D721Med (cell line): ENCODE data around the gene ACVR1B.

ENCODE experiments used
- DNase-seq: peaks from one replicate; pipeline ENCODE4 v3.0.0; 2011; ENCODE audit warnings: low spot score; ENCODE audit not compliant: insufficient read length
- FAIRE-seq: peaks from 2 replicates; lab custom pipeline; 2011; peaks lifted over from hg19 to GRCh38; lab: Jason Lieb, UNC
- TF ChIP-seq, protein P1 (sequence below): IDR thresholded peaks from 2 replicates; pipeline ENCODE4 v1.5.1; 2012; ENCODE audit warnings: mild to moderate bottlenecking, control low read depth; ENCODE audit not compliant: insufficient read depth; ENCODE audit errors: missing control alignments

Gene ACVR1B

DNA sequence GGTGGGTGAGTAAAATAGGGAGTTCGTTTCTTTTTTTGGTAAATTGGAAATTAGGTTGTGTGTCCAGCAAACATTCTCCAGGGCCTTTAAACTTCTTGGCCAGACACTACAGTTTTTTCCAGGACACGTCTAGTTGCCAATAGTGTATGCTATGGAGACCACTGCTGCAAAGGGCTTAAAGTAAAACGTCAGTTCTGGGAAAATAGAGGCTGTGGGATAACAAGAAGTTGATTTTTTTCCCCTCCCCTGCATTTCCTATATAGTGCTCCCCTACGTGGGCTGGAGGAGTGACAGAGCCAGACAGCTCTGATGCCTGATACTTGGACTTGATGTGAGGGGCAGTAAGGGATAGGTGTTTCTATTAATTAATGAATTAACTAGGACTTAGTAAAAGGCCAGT, 2.4 kb downstream of the ACVR1B start:
- DNase-seq (no peak), FAIRE-seq (no peak)
- TF ChIP-seq, protein P1, sequence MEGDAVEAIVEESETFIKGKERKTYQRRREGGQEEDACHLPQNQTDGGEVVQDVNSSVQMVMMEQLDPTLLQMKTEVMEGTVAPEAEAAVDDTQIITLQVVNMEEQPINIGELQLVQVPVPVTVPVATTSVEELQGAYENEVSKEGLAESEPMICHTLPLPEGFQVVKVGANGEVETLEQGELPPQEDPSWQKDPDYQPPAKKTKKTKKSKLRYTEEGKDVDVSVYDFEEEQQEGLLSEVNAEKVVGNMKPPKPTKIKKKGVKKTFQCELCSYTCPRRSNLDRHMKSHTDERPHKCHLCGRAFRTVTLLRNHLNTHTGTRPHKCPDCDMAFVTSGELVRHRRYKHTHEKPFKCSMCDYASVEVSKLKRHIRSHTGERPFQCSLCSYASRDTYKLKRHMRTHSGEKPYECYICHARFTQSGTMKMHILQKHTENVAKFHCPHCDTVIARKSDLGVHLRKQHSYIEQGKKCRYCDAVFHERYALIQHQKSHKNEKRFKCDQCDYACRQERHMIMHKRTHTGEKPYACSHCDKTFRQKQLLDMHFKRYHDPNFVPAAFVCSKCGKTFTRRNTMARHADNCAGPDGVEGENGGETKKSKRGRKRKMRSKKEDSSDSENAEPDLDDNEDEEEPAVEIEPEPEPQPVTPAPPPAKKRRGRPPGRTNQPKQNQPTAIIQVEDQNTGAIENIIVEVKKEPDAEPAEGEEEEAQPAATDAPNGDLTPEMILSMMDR, result no peak

DNA sequence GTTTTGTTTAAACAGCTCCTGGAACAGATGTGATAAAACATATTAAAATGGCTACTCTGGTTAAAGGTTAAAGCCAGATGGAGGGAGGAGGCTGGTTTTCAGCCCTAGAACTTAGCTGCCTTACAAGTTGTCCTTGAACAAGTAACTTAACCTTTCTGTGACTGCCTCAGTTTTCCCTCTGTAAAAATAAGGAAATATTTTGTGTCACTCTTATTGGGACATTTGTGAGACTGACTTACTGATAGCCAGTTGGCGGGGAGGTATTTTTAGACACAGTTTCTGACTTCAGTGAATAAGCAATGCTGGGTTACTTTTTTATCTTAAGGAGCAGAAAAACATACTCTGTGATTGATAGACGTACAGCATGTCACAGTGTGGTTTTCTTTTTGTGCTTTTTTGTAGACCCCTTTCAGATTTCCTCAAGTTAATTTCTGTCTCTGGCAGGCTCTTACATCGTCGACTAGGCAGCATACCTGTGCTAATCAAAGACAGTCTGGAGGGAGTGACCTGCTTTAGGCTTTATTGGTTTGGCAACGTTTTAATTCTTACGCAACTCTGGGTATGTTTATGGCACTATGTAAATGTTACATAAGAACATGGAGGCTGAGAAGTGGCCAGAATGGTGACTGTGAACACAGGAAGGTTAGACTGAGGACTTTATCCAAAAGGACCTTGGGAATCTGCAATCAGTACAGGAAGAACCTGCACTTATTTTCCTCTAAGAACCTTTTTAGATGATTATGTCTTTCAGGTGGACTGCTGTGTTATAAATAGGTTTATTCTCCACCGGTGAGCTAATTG, 3.3 kb downstream of the ACVR1B start:
- no peak for FAIRE-seq
- DNase-seq, result no peak
- TF ChIP-seq, protein P1, result no peak

DNA sequence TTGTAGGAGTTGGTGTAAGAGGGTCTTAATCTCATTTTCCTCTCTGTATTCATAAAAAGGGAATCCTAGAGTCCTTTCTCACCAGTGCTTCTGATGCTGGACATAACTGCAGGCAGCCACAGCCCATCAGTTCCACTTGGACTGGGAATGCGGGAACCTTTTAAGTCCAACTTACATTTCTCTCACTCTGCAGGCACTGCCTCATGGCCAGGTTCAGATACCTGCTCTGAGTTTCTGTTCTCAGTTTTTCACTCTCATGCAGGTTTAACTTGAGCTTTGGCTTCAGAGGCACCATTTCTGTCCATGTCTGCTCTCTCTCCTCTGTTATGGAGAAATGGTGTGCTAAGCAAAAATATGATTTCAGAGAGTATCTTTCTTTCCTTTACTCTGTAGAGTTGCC, 4.2 kb downstream of the ACVR1B start:
- FAIRE-seq, result no peak
- DNase-seq, result no peak
- TF ChIP-seq, protein P1, result no peak

DNA sequence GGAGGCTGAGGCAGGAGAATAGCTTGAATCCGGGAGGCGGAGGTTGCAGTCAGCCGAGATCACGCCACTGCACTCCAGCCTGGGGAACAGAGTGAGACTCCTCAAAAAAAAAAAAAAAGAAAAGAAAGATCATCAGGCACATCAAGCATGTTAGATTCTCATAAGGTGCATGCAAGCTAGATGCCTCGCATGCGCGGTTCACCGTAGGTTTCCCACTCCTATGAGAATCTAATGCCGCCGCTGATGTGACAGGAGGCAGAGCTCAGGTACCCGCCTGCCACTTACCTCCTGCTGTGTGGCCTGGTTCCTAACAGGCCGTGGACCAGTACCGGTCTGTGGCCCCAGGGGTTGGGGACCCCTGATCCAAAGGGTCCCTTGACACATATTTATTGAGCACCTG, 7.0 kb downstream of the ACVR1B start:
- TF ChIP-seq, protein P1, result no peak
- FAIRE-seq, result no peak
- no peak for DNase-seq

DNA sequence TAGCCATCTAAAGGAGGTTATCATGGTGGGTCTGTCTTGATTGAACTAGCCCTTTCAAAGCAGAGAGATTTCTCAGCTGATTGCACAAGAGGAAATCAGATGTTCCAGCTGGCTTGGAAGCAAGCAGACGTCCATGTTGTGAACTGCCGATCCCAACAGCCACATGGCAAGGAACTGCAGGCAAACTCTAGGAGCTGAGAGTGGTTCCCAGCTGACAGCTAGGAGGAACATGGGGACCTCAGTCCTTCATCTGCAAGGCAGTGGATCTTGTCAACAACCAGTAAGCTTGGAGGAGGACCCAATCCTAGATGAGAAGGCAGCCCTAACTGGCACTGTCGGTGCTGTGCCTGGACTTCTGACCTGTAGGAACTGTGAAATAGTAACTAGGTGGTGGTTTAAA, 7.7 kb downstream of the ACVR1B start:
- DNase-seq (no peak), FAIRE-seq (no peak)
- TF ChIP-seq, protein P1, result no peak

DNA sequence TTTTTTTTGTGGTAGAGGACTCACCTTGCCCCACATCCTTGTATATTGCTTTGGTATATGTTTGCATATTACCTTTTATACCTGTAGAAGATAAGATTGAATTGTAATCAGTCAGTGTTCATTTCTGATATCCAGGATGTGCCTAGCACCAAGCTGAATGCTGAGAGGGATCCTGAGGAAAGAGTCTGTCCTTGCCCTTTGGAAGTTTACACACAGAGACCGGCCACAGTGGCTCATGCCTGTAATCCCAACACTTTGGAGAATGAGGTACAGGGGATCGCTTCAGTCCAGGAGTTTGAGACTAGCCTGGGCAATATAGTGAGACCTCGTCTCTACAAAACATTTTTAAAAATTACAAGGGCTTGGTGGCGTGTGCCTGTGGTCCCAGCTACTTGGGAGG, 8.4 kb downstream of the ACVR1B start:
- FAIRE-seq, result no peak
- TF ChIP-seq, protein P1, result no peak
- DNase-seq, result no peak

DNA sequence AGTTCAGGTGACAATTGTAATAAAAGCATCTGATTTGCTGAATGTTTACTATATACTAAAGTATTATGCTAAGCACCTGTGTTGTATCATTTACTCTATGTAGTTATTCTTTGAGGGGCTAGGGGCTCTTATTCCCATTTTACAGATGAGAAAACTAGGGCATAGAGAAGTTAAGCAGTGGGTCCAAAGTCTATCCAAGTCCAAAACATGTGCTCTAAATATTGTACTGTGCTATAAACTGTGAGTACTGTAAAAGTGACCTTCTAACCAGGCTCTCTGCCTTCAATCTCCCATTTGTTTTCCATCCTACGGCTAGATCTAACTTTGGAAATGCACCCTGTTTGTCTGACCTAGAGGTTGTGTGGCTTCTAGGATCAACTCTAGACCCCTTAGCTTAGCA, 9.0 kb downstream of the ACVR1B start:
- TF ChIP-seq, protein P1, result no peak
- DNase-seq (no peak), FAIRE-seq (no peak)
